Mucosa of descending colon (tissue), 3 donors: ENCODE data around the gene HYDIN. TPM values are rescaled to one million over a fixed set of nuclear protein-coding genes. Genes with fewer than 3 reads are reported as not detected.

Source experiments
- ATAC-seq: fragments of 200-7000 bp; cut with Tn5 transposase; one replicate; pipeline ENCODE4 v1.9.1; 2020; ENCODE audit warnings: mild to moderate bottlenecking, moderate library complexity
- DNase-seq, 3 donors: peaks; one replicate each; pipeline ENCODE4 v3.0.0-alpha.2; 2020
- H3K36me3 ChIP-seq: fragments of 200-600 bp; one replicate; pipeline ENCODE4 v1.8.0; 2021; ENCODE audit warnings: low read depth, mild to moderate bottlenecking
- H3K4me1 ChIP-seq: fragments of 200-600 bp; one replicate; pipeline ENCODE4 v1.8.0; 2021; ENCODE audit warnings: low read depth, mild to moderate bottlenecking
- H3K4me3 ChIP-seq: fragments of 200-600 bp; one replicate; pipeline ENCODE4 v1.8.0; 2021; ENCODE audit warnings: mild to moderate bottlenecking
- H3K9me3 ChIP-seq: fragments of 200-600 bp; one replicate; pipeline ENCODE4 v1.8.0; 2021; ENCODE audit warnings: mild to moderate bottlenecking
- CTCF ChIP-seq: fragments of 200-600 bp; IDR thresholded peaks from one replicate; pipeline ENCODE4 v1.8.0; 2022; ENCODE audit warnings: antibody characterized with exemption, mild to moderate bottlenecking
- intact Hi-C, 2 donors: fragments of 100-400 bp; cut with DNase I in 1 of 2; cut with micrococcal nuclease in 1 of 2; formaldehyde crosslinking; loops; one replicate each; pipeline versions ENCODE4 v1.11.0 to v1.11.1; 2022; cut with DNase I, micrococcal nuclease
- total RNA-seq, 3 donors: library from RNA; stranded (reverse); fragmentation: NEBNext Ultra II Directional in 2 of 3; extraction: Animal tissue kit (Norgen Biotek cat#: 25700) in 2 of 3; gene quantifications; one replicate each; pipeline versions ENCODE4 v1.2.1 to v1.2.4, GENCODE V29; 2021 to 2023
- donor health status: DM: no; HTN: no; CAD: no; lungs with moderate emphysema.
- donor health status: DM: no; HTN: no; CAD: no.
- donor health status: DM: no; HTN: yes; CAD: no.

HYDIN gene
- total RNA-seq, 3 donors from 2014 or later = 0.80 to 2.3 (median 1.5) TPM

GRCh38 chr16:71214746-71215381 lies 15.7 kb downstream of the HYDIN start:
- H3K36me3 ChIP-seq = no peaks in the 10 kb centered on the region
- no peaks in the 10 kb centered on the region for H3K4me1 ChIP-seq
- DNase-seq (no peak), ATAC-seq (no peak)
- no peak for TF ChIP-seq CTCF
- H3K9me3 ChIP-seq = no peaks in the 10 kb centered on the region
- intact Hi-C loops = no loop called here
- no peak overlapping the region for H3K4me3 ChIP-seq

GRCh38 chr16:71205482-71206131 lies 24.9 kb downstream of the HYDIN start:
- intact Hi-C loops = loop anchor here in 1 of 2 donors (2.0 kb wide), 1 partner anchor 65 kb away; no protein-coding TSS in a partner anchor
- no peak for ATAC-seq
- DNase-seq = no peak
- Histone ChIP-seq H3K9me3 (peaks cover 2% of the 10 kb centered on the region), H3K4me3 (no peak overlapping the region), H3K36me3 (no peaks in the 10 kb centered on the region), H3K4me1 (no peaks in the 10 kb centered on the region)
- no peak for TF ChIP-seq CTCF

GRCh38 chr16:71203631-71204030 lies 26.9 kb downstream of the HYDIN start:
- peaks cover 6% of the 10 kb centered on the region for H3K9me3 ChIP-seq
- no peak for DNase-seq
- no peak overlapping the region for H3K4me3 ChIP-seq
- no peak for ATAC-seq
- H3K4me1 ChIP-seq = no peaks in the 10 kb centered on the region
- no peak for TF ChIP-seq CTCF
- intact Hi-C loops = loop anchor here in 1 of 2 donors (2.0 kb wide), 1 partner anchor 67 kb away; no protein-coding TSS in a partner anchor
- no peaks in the 10 kb centered on the region for H3K36me3 ChIP-seq

GRCh38 chr16:71201556-71201955 lies 29.0 kb downstream of the HYDIN start:
- ATAC-seq = no peak
- H3K36me3 ChIP-seq = no peaks in the 10 kb centered on the region
- H3K9me3 ChIP-seq = peaks cover 4% of the 10 kb centered on the region
- intact Hi-C loops = no loop called here
- no peak for DNase-seq
- TF ChIP-seq CTCF = no peak
- no peak overlapping the region for H3K4me3 ChIP-seq
- no peaks in the 10 kb centered on the region for H3K4me1 ChIP-seq

GRCh38 chr16:71201054-71201453 lies 29.5 kb downstream of the HYDIN start:
- no peak for TF ChIP-seq CTCF
- Histone ChIP-seq H3K9me3 (peaks cover 4% of the 10 kb centered on the region), H3K36me3 (no peaks in the 10 kb centered on the region), H3K4me1 (no peaks in the 10 kb centered on the region), H3K4me3 (no peak overlapping the region)
- ATAC-seq (no peak), DNase-seq (no peak)
- intact Hi-C loops = no loop called here
